ENCODE results near the gene RHBDL2.

- no peak for TF ChIP-seq RAD21 (IDR thresholded peaks at IDR 0.05)
- no peak for TF ChIP-seq CTCF (IDR thresholded peaks at IDR 0.05; ENCODE audit: low read depth, low read length, missing input control)
Observed at GRCh38 chr1:38938722-38939260, 2.8 kb downstream of the RHBDL2 start.
